ENCODE data around the gene MACROD2.

- no peak for TF ChIP-seq CTCF (IDR thresholded peaks at IDR 0.05)
- no peak for TF ChIP-seq POLR2A (IDR thresholded peaks at IDR 0.05)
These were observed 2010.7 kb downstream of the MACROD2 start for GRCh38 chr20:16005915-16006493.
